ENCODE data around the gene MBD5.

GRCh38 chr2:148479398-148479797 lies 458.5 kb downstream of the MBD5 start:
- no peak for TF ChIP-seq CTCF (IDR thresholded peaks at IDR 0.05)
- TF ChIP-seq POLR2A (IDR thresholded peaks at IDR 0.05), result no peak
